ENCODE data around the gene KANSL1.

The KANSL1 gene

DNA sequence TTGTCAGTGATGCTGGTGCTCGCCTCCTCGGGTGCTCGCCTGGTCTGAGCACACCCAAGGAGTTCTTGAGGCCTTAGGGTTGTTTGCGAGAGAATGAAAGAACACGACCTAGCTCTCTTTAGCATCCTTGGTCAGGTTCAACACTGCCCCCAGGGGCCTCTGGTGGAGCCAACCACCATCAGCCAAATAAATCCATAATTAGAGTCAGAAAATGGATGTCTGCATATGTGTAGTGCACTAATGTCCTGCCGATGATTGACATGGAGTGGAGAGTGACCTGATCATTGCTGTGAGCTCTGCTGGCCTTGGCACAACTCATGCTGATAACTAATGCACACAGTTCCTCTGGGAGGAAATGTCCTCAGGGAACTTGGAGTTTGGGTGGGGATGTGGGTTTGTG, 202.3 kb downstream of the KANSL1 start:
- no peak overlapping the region for H3K27ac ChIP-seq (ENCODE audit: low read depth, low read length, severe bottlenecking)
- no peaks in the 10 kb centered on the region for H3K4me1 ChIP-seq (ENCODE audit: control insufficient read depth, insufficient read depth, low read length, poor library complexity, severe bottlenecking)
- peaks cover 9% of the 10 kb centered on the region for H3K9me3 ChIP-seq (ENCODE audit: control insufficient read depth, low read length)
- 95 to 96% methylated on average over 4 to 5 of the region's 6 CpGs for WGBS, 2 experiments (ENCODE audit: insufficient coverage in 2 of 2)
- no peaks in the 10 kb centered on the region for H3K36me3 ChIP-seq (ENCODE audit: control insufficient read depth, insufficient read depth, low read length)
- no peak overlapping the region for H3K4me3 ChIP-seq (ENCODE audit: extremely low read depth, insufficient read depth, low read length, poor library complexity, severe bottlenecking)

GRCh38 chr17:45989759-45990158, 203.5 kb downstream of the KANSL1 start:
- no CpG with 5 or more reads among the region's 3 CpGs for WGBS, 2 experiments (ENCODE audit: insufficient coverage in 2 of 2)
- no peak overlapping the region for H3K27ac ChIP-seq (ENCODE audit: low read depth, low read length, severe bottlenecking)
- peaks cover 9% of the 10 kb centered on the region for H3K9me3 ChIP-seq (ENCODE audit: control insufficient read depth, low read length)
- H3K4me3 ChIP-seq (ENCODE audit: extremely low read depth, insufficient read depth, low read length, poor library complexity, severe bottlenecking) = no peak overlapping the region
- H3K4me1 ChIP-seq (ENCODE audit: control insufficient read depth, insufficient read depth, low read length, poor library complexity, severe bottlenecking) = no peaks in the 10 kb centered on the region
- H3K36me3 ChIP-seq (ENCODE audit: control insufficient read depth, insufficient read depth, low read length) = no peaks in the 10 kb centered on the region

DNA sequence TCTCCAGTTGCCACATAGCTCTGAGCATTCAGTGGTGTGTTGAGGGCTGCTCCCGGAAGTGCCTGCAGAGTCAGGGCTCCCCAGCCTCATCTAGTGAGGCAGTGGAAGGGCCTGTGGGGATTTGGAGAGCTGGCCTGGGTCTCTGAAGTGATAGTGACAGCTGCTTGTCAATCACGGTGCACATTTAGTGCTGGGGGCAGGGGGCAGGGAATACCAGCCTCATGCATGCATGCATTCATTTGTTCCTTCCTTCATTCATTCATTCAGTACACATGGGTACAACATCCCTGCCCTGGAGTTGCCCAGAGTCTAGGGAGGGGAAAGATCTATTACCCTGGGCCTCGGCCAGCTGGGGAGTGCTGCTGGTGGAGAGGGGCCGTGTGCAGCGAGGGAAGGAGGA, 205.5 kb downstream of the KANSL1 start:
- no peak overlapping the region for H3K4me3 ChIP-seq (ENCODE audit: extremely low read depth, insufficient read depth, low read length, poor library complexity, severe bottlenecking)
- H3K27ac ChIP-seq (ENCODE audit: low read depth, low read length, severe bottlenecking) = no peak overlapping the region
- 91% methylated on average over 4 of the region's 5 CpGs; no CpG with 5 or more reads in 1 of the 2 experiments for WGBS, 2 experiments (ENCODE audit: insufficient coverage in 2 of 2)
- H3K9me3 ChIP-seq (ENCODE audit: control insufficient read depth, low read length) = peaks cover 9% of the 10 kb centered on the region
- H3K36me3 ChIP-seq (ENCODE audit: control insufficient read depth, insufficient read depth, low read length) = no peaks in the 10 kb centered on the region
- H3K4me1 ChIP-seq (ENCODE audit: control insufficient read depth, insufficient read depth, low read length, poor library complexity, severe bottlenecking) = no peaks in the 10 kb centered on the region

DNA sequence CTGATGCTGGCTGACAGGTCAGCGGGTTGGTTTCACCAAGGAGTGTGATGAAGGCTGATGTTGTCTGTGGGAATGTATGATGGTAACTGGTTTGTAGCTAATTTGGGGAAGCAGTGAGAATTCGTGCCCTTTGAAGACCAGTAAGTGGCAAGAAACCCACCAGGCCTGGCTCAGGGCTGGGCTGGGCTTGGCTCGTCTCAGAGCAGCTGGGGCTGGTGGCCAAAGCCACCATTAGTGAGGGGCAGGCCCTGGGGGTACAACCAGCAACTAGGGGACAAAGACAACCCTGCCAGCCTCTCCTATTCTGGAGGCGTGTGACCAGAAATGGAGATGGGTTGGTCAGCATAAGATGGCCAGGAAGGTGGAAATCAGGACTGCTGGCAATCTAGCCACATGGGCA, 207.2 kb downstream of the KANSL1 start:
- H3K9me3 ChIP-seq (ENCODE audit: control insufficient read depth, low read length) = peaks cover 9% of the 10 kb centered on the region
- H3K4me3 ChIP-seq (ENCODE audit: extremely low read depth, insufficient read depth, low read length, poor library complexity, severe bottlenecking) = no peak overlapping the region
- H3K4me1 ChIP-seq (ENCODE audit: control insufficient read depth, insufficient read depth, low read length, poor library complexity, severe bottlenecking) = no peaks in the 10 kb centered on the region
- H3K27ac ChIP-seq (ENCODE audit: low read depth, low read length, severe bottlenecking) = no peak overlapping the region
- WGBS, 2 experiments (ENCODE audit: insufficient coverage in 2 of 2) = 88 to 98% methylated on average over 4 of the region's 4 CpGs
- no peaks in the 10 kb centered on the region for H3K36me3 ChIP-seq (ENCODE audit: control insufficient read depth, insufficient read depth, low read length)

DNA sequence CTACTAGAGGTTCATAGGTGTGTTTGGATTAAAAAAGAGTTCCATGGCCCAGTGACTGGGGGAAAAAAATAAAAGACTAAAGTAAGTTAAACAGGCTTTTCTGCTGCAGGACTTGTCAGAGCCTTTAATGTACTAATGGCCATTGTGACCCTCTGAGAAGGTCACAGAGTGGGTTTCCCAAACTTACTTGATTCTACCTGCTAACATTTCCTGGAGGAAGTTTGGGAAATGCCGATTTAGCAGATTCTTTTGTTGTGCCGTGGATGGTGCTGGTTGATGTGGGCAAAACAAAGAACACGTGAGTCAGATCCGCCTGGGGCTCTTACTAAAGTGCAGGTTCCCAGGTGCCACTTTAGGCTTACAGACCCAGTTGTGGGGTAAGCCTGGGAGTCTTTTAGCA, 207.8 kb downstream of the KANSL1 start:
- peaks cover 9% of the 10 kb centered on the region for H3K9me3 ChIP-seq (ENCODE audit: control insufficient read depth, low read length)
- no peaks in the 10 kb centered on the region for H3K36me3 ChIP-seq (ENCODE audit: control insufficient read depth, insufficient read depth, low read length)
- H3K4me1 ChIP-seq (ENCODE audit: control insufficient read depth, insufficient read depth, low read length, poor library complexity, severe bottlenecking) = no peaks in the 10 kb centered on the region
- no peak overlapping the region for H3K27ac ChIP-seq (ENCODE audit: low read depth, low read length, severe bottlenecking)
- no peak overlapping the region for H3K4me3 ChIP-seq (ENCODE audit: extremely low read depth, insufficient read depth, low read length, poor library complexity, severe bottlenecking)
- WGBS, 2 experiments (ENCODE audit: insufficient coverage in 2 of 2) = 91 to 96% methylated on average over 4 of the region's 4 CpGs

DNA sequence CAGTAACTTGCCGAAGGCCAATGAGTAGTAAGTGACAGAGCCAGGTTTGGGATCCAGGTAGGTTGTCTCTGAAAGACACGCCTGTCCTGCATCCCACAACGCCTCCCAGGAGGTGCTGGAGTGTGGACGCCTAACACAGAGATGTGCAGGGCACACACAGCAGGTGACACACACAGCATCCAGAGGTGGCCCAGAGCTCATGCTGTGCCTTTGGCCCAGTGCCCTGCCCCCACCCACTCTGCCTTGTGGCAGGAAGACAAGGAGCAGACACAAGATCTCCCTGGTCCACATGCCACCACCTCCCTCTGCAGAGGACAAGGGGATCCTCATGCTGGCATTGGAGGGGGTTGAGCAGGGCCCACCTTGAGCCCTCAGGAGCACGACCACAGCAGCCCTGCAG, 208.9 kb downstream of the KANSL1 start:
- Histone ChIP-seq H3K9me3 (ENCODE audit: control insufficient read depth, low read length) (no peaks in the 10 kb centered on the region), H3K36me3 (ENCODE audit: control insufficient read depth, insufficient read depth, low read length) (no peaks in the 10 kb centered on the region), H3K4me1 (ENCODE audit: control insufficient read depth, insufficient read depth, low read length, poor library complexity, severe bottlenecking) (peaks cover 1% of the 10 kb centered on the region), H3K27ac (ENCODE audit: low read depth, low read length, severe bottlenecking) (no peak overlapping the region), H3K4me3 (ENCODE audit: extremely low read depth, insufficient read depth, low read length, poor library complexity, severe bottlenecking) (no peak overlapping the region)
- 90 to 98% methylated on average over 4 to 5 of the region's 5 CpGs for WGBS, 2 experiments (ENCODE audit: insufficient coverage in 2 of 2)

GRCh38 chr17:45983614-45984310, 209.5 kb downstream of the KANSL1 start:
- Histone ChIP-seq H3K4me1 (ENCODE audit: control insufficient read depth, insufficient read depth, low read length, poor library complexity, severe bottlenecking) (peaks cover 3% of the 10 kb centered on the region), H3K27ac (ENCODE audit: low read depth, low read length, severe bottlenecking) (no peak overlapping the region), H3K36me3 (ENCODE audit: control insufficient read depth, insufficient read depth, low read length) (no peaks in the 10 kb centered on the region), H3K9me3 (ENCODE audit: control insufficient read depth, low read length) (no peaks in the 10 kb centered on the region), H3K4me3 (ENCODE audit: extremely low read depth, insufficient read depth, low read length, poor library complexity, severe bottlenecking) (no peak overlapping the region)
- WGBS, 2 experiments (ENCODE audit: insufficient coverage in 2 of 2) = 80 to 86% methylated on average over 27 to 31 of the region's 31 CpGs

- Histone ChIP-seq H3K27ac (ENCODE audit: low read depth, low read length, severe bottlenecking) (no peak overlapping the region), H3K4me1 (ENCODE audit: control insufficient read depth, insufficient read depth, low read length, poor library complexity, severe bottlenecking) (peaks cover 8% of the 10 kb centered on the region), H3K36me3 (ENCODE audit: control insufficient read depth, insufficient read depth, low read length) (no peaks in the 10 kb centered on the region), H3K9me3 (ENCODE audit: control insufficient read depth, low read length) (no peaks in the 10 kb centered on the region), H3K4me3 (ENCODE audit: extremely low read depth, insufficient read depth, low read length, poor library complexity, severe bottlenecking) (no peak overlapping the region)
- WGBS, 2 experiments (ENCODE audit: insufficient coverage in 2 of 2) = 93 to 95% methylated on average over 29 to 35 of the region's 41 CpGs
Observed at GRCh38 chr17:45982791-45983613, 210.2 kb downstream of the KANSL1 start.

- Histone ChIP-seq H3K4me1 (ENCODE audit: control insufficient read depth, insufficient read depth, low read length, poor library complexity, severe bottlenecking) (peaks cover 25% of the 10 kb centered on the region), H3K27ac (ENCODE audit: low read depth, low read length, severe bottlenecking) (no peak overlapping the region), H3K36me3 (ENCODE audit: control insufficient read depth, insufficient read depth, low read length) (no peaks in the 10 kb centered on the region), H3K9me3 (ENCODE audit: control insufficient read depth, low read length) (no peaks in the 10 kb centered on the region), H3K4me3 (ENCODE audit: extremely low read depth, insufficient read depth, low read length, poor library complexity, severe bottlenecking) (no peak overlapping the region)
- WGBS, 2 experiments (ENCODE audit: insufficient coverage in 2 of 2) = 91 to 92% methylated on average over 7 of the region's 7 CpGs
Observed at GRCh38 chr17:45981306-45981705, 211.9 kb downstream of the KANSL1 start.

DNA sequence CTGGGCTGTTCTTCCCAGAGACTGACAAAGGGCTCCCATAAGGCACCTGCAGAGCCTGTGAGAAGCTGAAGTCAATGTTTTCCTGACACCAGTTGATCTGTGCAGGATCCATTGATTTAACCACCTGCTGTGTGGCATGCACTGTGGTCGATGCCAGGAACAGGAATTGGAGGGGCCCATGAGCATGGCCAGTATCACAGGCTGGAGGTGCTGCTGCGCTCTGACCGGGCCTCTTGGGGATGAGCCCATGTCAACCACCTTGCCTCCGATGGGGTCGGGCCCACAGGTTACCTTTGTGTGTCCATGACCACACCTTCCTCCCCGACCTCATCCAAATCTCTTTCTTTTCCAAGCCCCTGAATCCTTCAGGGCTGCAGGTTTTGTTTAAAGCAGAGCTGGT, 212.4 kb downstream of the KANSL1 start:
- WGBS, 2 experiments (ENCODE audit: insufficient coverage in 2 of 2) = 76 to 81% methylated on average over 3 to 5 of the region's 6 CpGs
- Histone ChIP-seq H3K27ac (ENCODE audit: low read depth, low read length, severe bottlenecking) (no peak overlapping the region), H3K4me1 (ENCODE audit: control insufficient read depth, insufficient read depth, low read length, poor library complexity, severe bottlenecking) (peaks cover 29% of the 10 kb centered on the region), H3K4me3 (ENCODE audit: extremely low read depth, insufficient read depth, low read length, poor library complexity, severe bottlenecking) (no peak overlapping the region), H3K9me3 (ENCODE audit: control insufficient read depth, low read length) (no peaks in the 10 kb centered on the region), H3K36me3 (ENCODE audit: control insufficient read depth, insufficient read depth, low read length) (no peaks in the 10 kb centered on the region)
